Keratinocyte (primary cell): Measurements from ENCODE around the gene CFAP410.

Experiments
- CTCF ChIP-seq, 3 experiments: IDR thresholded peaks in 1 of 3; conservative IDR thresholded peaks in 1 of 3; optimal IDR thresholded peaks in 1 of 3; 2 replicates in 2 of 3; 3 replicates in 1 of 3; pipeline versions ENCODE3 to v1.5.1; 2011; ENCODE audit warnings: low read length in 3 of 3, mild to moderate bottlenecking in 3 of 3, moderate library complexity in 2 of 3, control low read depth in 1 of 3, inconsistent platforms in 1 of 3; ENCODE audit not compliant: insufficient read depth in 2 of 3; ENCODE audit errors: extremely low read depth in 1 of 3
- EZH2 ChIP-seq: IDR thresholded peaks from one replicate; pipeline ENCODE4 v1.6.1; 2012; ENCODE audit warnings: inconsistent platforms, mild to moderate bottlenecking, low read length, moderate library complexity

DNA sequence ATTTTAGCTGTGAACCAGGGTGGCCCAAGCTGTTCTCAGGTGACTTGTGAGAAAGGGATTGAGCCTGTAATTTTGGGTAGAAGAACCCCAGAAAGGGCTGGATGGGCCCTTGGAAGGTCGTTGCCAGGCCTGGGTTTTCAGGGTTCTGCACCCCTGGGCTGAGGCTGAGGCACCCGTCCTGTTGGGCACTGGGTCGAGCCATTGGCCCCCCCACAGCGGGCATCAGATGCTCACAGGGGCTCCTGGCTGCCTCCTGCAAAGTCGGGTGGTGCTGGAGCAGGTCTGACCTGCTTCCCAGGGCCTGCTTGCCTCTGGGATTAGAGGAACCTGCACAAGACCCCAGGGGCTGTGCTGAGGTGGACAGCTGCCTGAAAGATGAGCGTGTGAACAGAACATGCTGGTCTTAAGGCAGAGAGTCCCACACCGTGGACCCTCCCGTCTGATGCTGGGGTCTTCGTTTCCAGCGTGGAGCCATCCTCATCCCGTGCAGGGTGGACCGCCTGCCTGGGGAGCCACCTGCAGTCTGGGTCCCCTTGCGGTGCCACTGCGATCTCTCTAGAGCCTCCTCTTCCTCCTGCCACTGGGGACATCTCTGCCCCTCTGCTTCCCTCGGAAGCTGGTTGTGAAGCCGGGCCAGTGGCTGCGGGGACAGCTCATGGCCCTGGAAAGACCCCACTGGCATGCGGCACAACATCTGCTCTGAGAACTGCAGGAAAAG, 12.5 kb upstream of the CFAP410 start:
- no peak for TF ChIP-seq CTCF (optimal IDR thresholded peaks at IDR 0.05 in 1 of 3, IDR thresholded peaks at IDR 0.05 in 1 of 3, conservative IDR thresholded peaks at IDR 0.05 in 1 of 3; ENCODE audit: extremely low read depth in 1 of 3, insufficient read depth in 2 of 3, low read length in 3 of 3)
- TF ChIP-seq EZH2, result no peak
